Vagina (tissue), 2 donors: ENCODE results near the gene PHC2.

Source experiments
- CTCF ChIP-seq, 3 experiments: fragments of 450-650 bp in 2 of 3; fragments of 200-600 bp in 1 of 3; sonication (generic) in 1 of 3; IDR thresholded peaks; one replicate each; pipeline ENCODE4 v1.5.1; 2017 to 2019; ENCODE audit warnings: antibody characterized with exemption in 3 of 3, mild to moderate bottlenecking in 2 of 3, moderate library complexity in 2 of 3
- POLR2A ChIP-seq, 2 donors: fragments of 450-650 bp; IDR thresholded peaks; one replicate each; pipeline ENCODE4 v1.6.1; 2017; ENCODE audit warnings: antibody characterized with exemption in 2 of 2, mild to moderate bottlenecking in 2 of 2, moderate library complexity in 2 of 2
- POLR2AphosphoS5 ChIP-seq, 2 donors: sonication (generic); formaldehyde crosslinking; IDR thresholded peaks; one replicate each; pipeline ENCODE4 v1.9.0; 2017; ENCODE audit warnings: antibody characterized with exemption in 2 of 2, mild to moderate bottlenecking in 2 of 2, low read depth in 1 of 2; ENCODE audit not compliant: insufficient read depth in 1 of 2

- TF ChIP-seq POLR2A (IDR thresholded peaks at IDR 0.05) (no peak), CTCF (IDR thresholded peaks at IDR 0.05) (no peak), POLR2AphosphoS5 (IDR thresholded peaks at IDR 0.05; ENCODE audit: insufficient read depth in 1 of 2, low read depth in 1 of 2) (no peak)
Observed at GRCh38 chr1:33379631-33380354, 51.1 kb downstream of the PHC2 start.
